HepG2 (cell line): Measurements from ENCODE around the gene PDRG1. TPM values are rescaled to one million over a fixed set of nuclear protein-coding genes. Genes with fewer than 3 reads are reported as not detected.

Experiments
- ATAC-seq: fragments of 200-7000 bp; cut with Tn5 transposase; 3 replicates; pipeline ENCODE4 v1.9.1; 2020; ENCODE audit warnings: mild to moderate bottlenecking, moderate library complexity
- BruUV-seq: library from RNA; stranded (reverse); fragments of 400-500 nt; replicated peaks from 2 replicates; lab custom pipeline; 2021; lab: Mats Ljungman, UMichigan
- CTCF ChIA-PET: fragments of 300-600 bp; formaldehyde crosslinking; extraction: SDS; loops from one replicate; lab custom pipeline; 2021; ENCODE audit warnings: low total read pairs, inconsistent platforms, low intra/inter-chr PET ratio; lab: Yijun Ruan, JAX
- POLR2A ChIA-PET: fragments of 350-600 bp; sonication (Branson Sonifier 250); formaldehyde crosslinking; loops from one replicate; lab custom pipeline; 2020; ENCODE audit warnings: antibody characterized with exemption, inconsistent platforms; lab: Yijun Ruan, JAX
- DNase-seq: peaks from one replicate; pipeline ENCODE4 v3.0.0-alpha.2; 2015; ENCODE audit warnings: low spot score
- FAIRE-seq: peaks from 3 replicates; lab custom pipeline; 2011; peaks lifted over from hg19 to GRCh38; lab: Jason Lieb, UNC
- H2AFZ ChIP-seq: one replicate; pipeline ENCODE4 v1.6.1; 2011; ENCODE audit warnings: low read length, inconsistent platforms
- H3K27ac ChIP-seq: fragments of 300-600 bp; 3 replicates; pipeline ENCODE4 v1.8.0; 2011; ENCODE audit warnings: mixed run types, mild to moderate bottlenecking, mixed read lengths, low read length, inconsistent platforms; ENCODE audit not compliant: insufficient read depth; ENCODE audit errors: extremely low read length
- H3K27me3 ChIP-seq, 2 experiments: fragments of 200-600 bp in 1 of 2; 2 replicates in 1 of 2; 3 replicates in 1 of 2; pipeline versions ENCODE4 v1.6.0 to v1.8.0; 2011; ENCODE audit warnings: low read length in 2 of 2, mild to moderate bottlenecking in 2 of 2, moderate library complexity in 2 of 2, inconsistent platforms in 1 of 2; ENCODE audit not compliant: insufficient read depth in 2 of 2, control insufficient read depth in 1 of 2
- H3K36me3 ChIP-seq, 2 experiments: fragments of 200-600 bp in 1 of 2; replicated peaks in 1 of 2; 2 replicates in 1 of 2; 3 replicates in 1 of 2; pipeline versions ENCODE4 v1.5.1 to v1.8.0; 2011; ENCODE audit warnings: low read length in 2 of 2, inconsistent platforms in 1 of 2; ENCODE audit not compliant: insufficient read depth in 2 of 2, control insufficient read depth in 1 of 2
- H3K4me1 ChIP-seq: 2 replicates; pipeline ENCODE4 v1.5.1; 2012; ENCODE audit warnings: low read length, inconsistent platforms; ENCODE audit not compliant: insufficient read depth
- H3K4me2 ChIP-seq: 2 replicates; pipeline ENCODE4 v1.6.0; 2011; ENCODE audit warnings: low read depth, low read length, inconsistent platforms
- H3K4me3 ChIP-seq, 3 experiments: fragments of 200-600 bp in 1 of 3; sonication (generic), shearing (Covaris generic) in 1 of 3; replicated peaks in 1 of 3; 2 replicates each; pipeline ENCODE4 v1.5.1; 2011 to 2016; ENCODE audit warnings: low read length in 3 of 3, inconsistent platforms in 2 of 3, low read depth in 2 of 3, mild to moderate bottlenecking in 2 of 3, control low read depth in 1 of 3, mixed read lengths in 1 of 3; ENCODE audit not compliant: insufficient read depth in 1 of 3
- H3K79me2 ChIP-seq: one replicate; pipeline ENCODE4 v1.6.1; 2011; ENCODE audit warnings: low read length, inconsistent platforms; ENCODE audit not compliant: insufficient read depth
- H3K9ac ChIP-seq: 2 replicates; pipeline ENCODE4 v1.6.0; 2011; ENCODE audit warnings: mild to moderate bottlenecking, low read depth, low read length, inconsistent platforms; ENCODE audit not compliant: insufficient read depth
- H3K9me3 ChIP-seq: 2 replicates; pipeline ENCODE4 v1.5.1; 2012; ENCODE audit warnings: mild to moderate bottlenecking, low read length
- H4K20me1 ChIP-seq: 2 replicates; pipeline ENCODE4 v1.6.0; 2011; ENCODE audit warnings: inconsistent platforms, mild to moderate bottlenecking, low read length, moderate library complexity; ENCODE audit not compliant: insufficient read depth
- CAMTA2 ChIP-seq: sonication (generic); formaldehyde crosslinking; IDR thresholded peaks from 2 replicates; pipeline ENCODE4 v1.4.0; 2020; ENCODE audit warnings: mild to moderate bottlenecking, missing genetic modification reagents, borderline replicate concordance
- HNRNPL ChIP-seq: fragments of 200-400 bp; formaldehyde crosslinking; IDR thresholded peaks from 2 replicates; pipeline ENCODE4 v1.6.1; 2017; ENCODE audit warnings: mild to moderate bottlenecking, low read depth, low read length
- POGZ ChIP-seq: sonication (generic); formaldehyde crosslinking; IDR thresholded peaks from 2 replicates; pipeline ENCODE4 v1.4.0; 2020; ENCODE audit warnings: mild to moderate bottlenecking, missing genetic modification reagents
- RBM22 ChIP-seq: fragments of 200-400 bp; formaldehyde crosslinking; optimal IDR thresholded peaks from 2 replicates; pipeline ENCODE3; 2017; ENCODE audit warnings: mild to moderate bottlenecking, low read length, moderate library complexity
- SMAD9 ChIP-seq: sonication (generic); formaldehyde crosslinking; IDR thresholded peaks from 2 replicates; pipeline ENCODE4 v1.5.1; 2020; ENCODE audit warnings: mild to moderate bottlenecking, missing genetic modification reagents
- ZFP36 ChIP-seq: fragments of 150-350 bp; IDR thresholded peaks from 2 replicates; pipeline ENCODE4 v1.6.1; 2018; ENCODE audit warnings: borderline replicate concordance, low read length, low read depth; ENCODE audit not compliant: partially characterized antibody
- WGBS: methylation state at CpG from one replicate; pipeline ENCODE4 v1.1.6; 2017; ENCODE audit warnings: low lambda C conversion rate; 5-methylcytosine and 5-hydroxymethylcytosine counted together
- in situ Hi-C: cut with HindIII; loops from 2 replicates; pipeline ENCODE4 v1.10.0; 2017; ENCODE audit warnings: low pct_unique_long_range_greater_than_20kb; ENCODE audit not compliant: extremely low pct_ligation_motif_present
- intact Hi-C: fragments of 100-400 bp; cut with micrococcal nuclease; formaldehyde crosslinking; loops from one replicate; pipeline ENCODE4 v1.10.0; 2022; ENCODE audit not compliant: unreplicated experiment
- polyA plus RNA-seq, 8 experiments: library from polyadenylated mRNA; depleted of rRNA in 3 of 8; stranded (reverse) in 7 of 8; unstranded in 1 of 8; fragments of >200 nt; fragmentation: Illumina TruSeq in 4 of 8; extraction: Trizol in 4 of 8; gene quantifications; 2 replicates each; pipeline versions ENCODE4 v1.2.1 to v1.2.3, GENCODE V29; 2011 to 2016; ENCODE audit warnings: low read depth in 4 of 8, missing spikeins in 1 of 8, mixed read lengths in 1 of 8; ENCODE audit not compliant: insufficient read depth in 1 of 8
- total RNA-seq, 5 experiments: library from RNA; depleted of rRNA; stranded (reverse); fragments of >200 nt; fragmentation: Illumina TruSeq; extraction: Trizol; gene quantifications; 2 replicates each; pipeline ENCODE4 v1.2.3, GENCODE V29; 2016; ENCODE audit warnings: low read depth in 1 of 5
- TF ChIP-seq, protein P1 (sequence below): sonication (generic); formaldehyde crosslinking; IDR thresholded peaks from 2 replicates; pipeline ENCODE4 v1.4.0; 2020; ENCODE audit warnings: missing genetic modification reagents
- TF ChIP-seq, protein P2 (sequence below): IDR thresholded peaks from 2 replicates; pipeline ENCODE4 v1.6.1; 2016; ENCODE audit warnings: mild to moderate bottlenecking, missing biosample characterization, missing genetic modification reagents
- TF ChIP-seq, protein P3 (sequence below): sonication (generic); formaldehyde crosslinking; IDR thresholded peaks from 2 replicates; pipeline ENCODE4 v1.8.1; 2023; ENCODE audit warnings: mild to moderate bottlenecking, missing genetic modification reagents

PDRG1 gene
- total and polyA plus RNA-seq, 2 of the 13 experiments (the other 11 are each of a cell fraction or from before 2014, with no cell fraction given) = 16.6 to 18.0 TPM

DNA sequence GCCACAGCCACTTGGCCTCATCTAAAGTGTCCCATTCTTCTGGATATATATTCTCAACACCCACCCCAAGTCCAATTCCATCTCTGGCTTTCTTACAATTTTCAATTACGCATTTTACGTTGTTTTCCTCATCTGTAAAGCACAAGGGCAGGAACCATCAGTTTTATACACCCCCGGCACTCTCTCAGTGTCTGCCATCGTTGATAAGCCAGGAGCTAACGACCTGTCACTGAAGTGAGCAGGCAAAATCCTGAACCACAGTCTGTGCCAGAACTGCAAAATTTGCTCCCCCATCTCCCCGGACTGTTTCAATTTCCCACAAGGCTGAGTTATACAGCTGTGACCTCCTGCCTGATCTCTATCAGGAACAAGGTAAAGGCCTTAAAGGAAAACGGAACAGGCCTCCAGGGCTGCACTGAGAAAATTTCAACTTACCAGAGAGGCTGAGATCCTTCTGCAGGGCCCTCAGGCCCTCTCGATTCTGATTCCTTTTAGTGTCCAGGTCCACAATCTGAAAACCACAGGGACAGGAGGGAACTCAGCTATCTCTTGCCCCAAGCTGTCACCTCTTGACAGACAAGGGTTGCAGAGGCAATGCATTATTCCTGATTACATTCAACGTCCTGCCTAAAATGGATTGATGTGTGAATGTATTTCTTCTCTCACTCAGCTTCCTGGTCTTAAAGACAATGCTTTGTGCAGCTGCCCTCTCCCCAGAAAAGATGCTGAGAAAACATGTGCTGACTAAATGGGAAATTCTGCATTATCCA lies 1.8 kb downstream of the PDRG1 start (continued):
- TF ChIP-seq, protein P1, sequence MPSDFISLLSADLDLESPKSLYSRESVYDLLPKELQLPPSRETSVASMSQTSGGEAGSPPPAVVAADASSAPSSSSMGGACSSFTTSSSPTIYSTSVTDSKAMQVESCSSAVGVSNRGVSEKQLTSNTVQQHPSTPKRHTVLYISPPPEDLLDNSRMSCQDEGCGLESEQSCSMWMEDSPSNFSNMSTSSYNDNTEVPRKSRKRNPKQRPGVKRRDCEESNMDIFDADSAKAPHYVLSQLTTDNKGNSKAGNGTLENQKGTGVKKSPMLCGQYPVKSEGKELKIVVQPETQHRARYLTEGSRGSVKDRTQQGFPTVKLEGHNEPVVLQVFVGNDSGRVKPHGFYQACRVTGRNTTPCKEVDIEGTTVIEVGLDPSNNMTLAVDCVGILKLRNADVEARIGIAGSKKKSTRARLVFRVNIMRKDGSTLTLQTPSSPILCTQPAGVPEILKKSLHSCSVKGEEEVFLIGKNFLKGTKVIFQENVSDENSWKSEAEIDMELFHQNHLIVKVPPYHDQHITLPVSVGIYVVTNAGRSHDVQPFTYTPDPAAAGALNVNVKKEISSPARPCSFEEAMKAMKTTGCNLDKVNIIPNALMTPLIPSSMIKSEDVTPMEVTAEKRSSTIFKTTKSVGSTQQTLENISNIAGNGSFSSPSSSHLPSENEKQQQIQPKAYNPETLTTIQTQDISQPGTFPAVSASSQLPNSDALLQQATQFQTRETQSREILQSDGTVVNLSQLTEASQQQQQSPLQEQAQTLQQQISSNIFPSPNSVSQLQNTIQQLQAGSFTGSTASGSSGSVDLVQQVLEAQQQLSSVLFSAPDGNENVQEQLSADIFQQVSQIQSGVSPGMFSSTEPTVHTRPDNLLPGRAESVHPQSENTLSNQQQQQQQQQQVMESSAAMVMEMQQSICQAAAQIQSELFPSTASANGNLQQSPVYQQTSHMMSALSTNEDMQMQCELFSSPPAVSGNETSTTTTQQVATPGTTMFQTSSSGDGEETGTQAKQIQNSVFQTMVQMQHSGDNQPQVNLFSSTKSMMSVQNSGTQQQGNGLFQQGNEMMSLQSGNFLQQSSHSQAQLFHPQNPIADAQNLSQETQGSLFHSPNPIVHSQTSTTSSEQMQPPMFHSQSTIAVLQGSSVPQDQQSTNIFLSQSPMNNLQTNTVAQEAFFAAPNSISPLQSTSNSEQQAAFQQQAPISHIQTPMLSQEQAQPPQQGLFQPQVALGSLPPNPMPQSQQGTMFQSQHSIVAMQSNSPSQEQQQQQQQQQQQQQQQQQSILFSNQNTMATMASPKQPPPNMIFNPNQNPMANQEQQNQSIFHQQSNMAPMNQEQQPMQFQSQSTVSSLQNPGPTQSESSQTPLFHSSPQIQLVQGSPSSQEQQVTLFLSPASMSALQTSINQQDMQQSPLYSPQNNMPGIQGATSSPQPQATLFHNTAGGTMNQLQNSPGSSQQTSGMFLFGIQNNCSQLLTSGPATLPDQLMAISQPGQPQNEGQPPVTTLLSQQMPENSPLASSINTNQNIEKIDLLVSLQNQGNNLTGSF (CRISPR knock-in tag) = no peak
- TF ChIP-seq RBM22 (peak; percentile 40), HNRNPL (no peak), POGZ (no peak)
- TF ChIP-seq, protein P2, sequence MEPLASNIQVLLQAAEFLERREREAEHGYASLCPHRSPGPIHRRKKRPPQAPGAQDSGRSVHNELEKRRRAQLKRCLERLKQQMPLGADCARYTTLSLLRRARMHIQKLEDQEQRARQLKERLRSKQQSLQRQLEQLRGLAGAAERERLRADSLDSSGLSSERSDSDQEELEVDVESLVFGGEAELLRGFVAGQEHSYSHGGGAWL = no peak

DNA sequence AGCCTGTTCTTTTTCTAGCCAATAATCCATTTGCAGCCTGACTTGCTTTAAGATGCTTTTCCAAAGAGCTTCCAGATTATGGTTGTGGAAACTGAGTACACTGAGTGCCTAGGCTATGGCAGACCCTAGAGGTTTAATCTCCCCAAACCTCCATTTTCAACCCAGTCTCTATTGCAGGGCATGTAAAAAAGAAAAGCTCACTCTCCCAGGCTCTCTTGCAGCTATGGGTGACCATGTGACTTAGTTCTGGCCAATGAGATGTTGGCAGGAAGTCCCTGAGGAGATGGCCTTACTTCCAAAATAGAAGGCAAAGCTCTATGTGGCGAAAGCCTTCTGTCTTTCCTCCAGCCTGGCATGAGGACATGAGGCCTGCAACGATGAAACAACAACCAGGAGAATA lies 3.8 kb downstream of the PDRG1 start:
- no peak overlapping the region for H3K4me3 ChIP-seq
- ChIA-PET CTCF (no interaction called here), POLR2A (no interaction called here)
- peaks cover 49 to 68% of the 10 kb centered on the region in 2 experiments for H3K36me3 ChIP-seq
- no peak for FAIRE-seq
- intact Hi-C loops (no loop called here), in situ Hi-C loops (no loop called here)
- no peaks in the 10 kb centered on the region; a peak in 1 of 5 replicates for H3K27me3 ChIP-seq
- no peak overlapping the region for H3K4me2 ChIP-seq
- peaks cover 13% of the 10 kb centered on the region; the same call in 1 of the 2 replicates for H4K20me1 ChIP-seq
- peaks cover 29% of the 10 kb centered on the region for H3K79me2 ChIP-seq
- no peak for DNase-seq
- no peak for ATAC-seq
- no peak overlapping the region for H2AFZ ChIP-seq
- H3K27ac ChIP-seq = no peak overlapping the region
- H3K9me3 ChIP-seq = no peaks in the 10 kb centered on the region
- H3K9ac ChIP-seq = no peak overlapping the region
- H3K4me1 ChIP-seq = peaks cover 15% of the 10 kb centered on the region
- 100% methylated on average over 2 of the region's 2 CpGs for WGBS
- BruUV-seq = no TSS peak
- no peak for TF ChIP-seq ZFP36
- TF ChIP-seq, protein P3, sequence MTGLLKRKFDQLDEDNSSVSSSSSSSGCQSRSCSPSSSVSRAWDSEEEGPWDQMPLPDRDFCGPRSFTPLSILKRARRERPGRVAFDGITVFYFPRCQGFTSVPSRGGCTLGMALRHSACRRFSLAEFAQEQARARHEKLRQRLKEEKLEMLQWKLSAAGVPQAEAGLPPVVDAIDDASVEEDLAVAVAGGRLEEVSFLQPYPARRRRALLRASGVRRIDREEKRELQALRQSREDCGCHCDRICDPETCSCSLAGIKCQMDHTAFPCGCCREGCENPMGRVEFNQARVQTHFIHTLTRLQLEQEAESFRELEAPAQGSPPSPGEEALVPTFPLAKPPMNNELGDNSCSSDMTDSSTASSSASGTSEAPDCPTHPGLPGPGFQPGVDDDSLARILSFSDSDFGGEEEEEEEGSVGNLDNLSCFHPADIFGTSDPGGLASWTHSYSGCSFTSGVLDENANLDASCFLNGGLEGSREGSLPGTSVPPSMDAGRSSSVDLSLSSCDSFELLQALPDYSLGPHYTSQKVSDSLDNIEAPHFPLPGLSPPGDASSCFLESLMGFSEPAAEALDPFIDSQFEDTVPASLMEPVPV (CRISPR knock-in tag) = no peak
- TF ChIP-seq, protein P1 (CRISPR knock-in tag) = no peak
- no peak for TF ChIP-seq SMAD9 (CRISPR knock-in tag)
- TF ChIP-seq CAMTA2 (CRISPR knock-in tag) = no peak
